Astrocyte (in vitro differentiated cells and primary cell): Measurements from ENCODE around the gene FBXO4. TPM values are rescaled to one million over a fixed set of nuclear protein-coding genes. Genes with fewer than 3 reads are reported as not detected.

ENCODE experiments used
- DNase-seq: peaks from one replicate; pipeline ENCODE4 v3.0.0-alpha.2; 2010; ENCODE audit warnings: low read depth
- FAIRE-seq: peaks from 2 replicates; lab custom pipeline; 2011; peaks lifted over from hg19 to GRCh38; lab: Jason Lieb, UNC
- H2AFZ ChIP-seq: 2 replicates; pipeline ENCODE4 v1.6.0; 2012; ENCODE audit warnings: low read depth, low read length, inconsistent platforms
- H3K27ac ChIP-seq: 2 replicates; pipeline ENCODE4 v1.5.1; 2011; ENCODE audit warnings: low read depth, low read length, inconsistent platforms
- H3K27me3 ChIP-seq: 2 replicates; pipeline ENCODE4 v1.6.0; 2011; ENCODE audit warnings: low read length, inconsistent platforms; ENCODE audit not compliant: insufficient read depth
- H3K36me3 ChIP-seq: 2 replicates; pipeline ENCODE4 v1.5.1; 2011; ENCODE audit warnings: low read length, inconsistent platforms; ENCODE audit not compliant: insufficient read depth
- H3K4me1 ChIP-seq: 2 replicates; pipeline ENCODE4 v1.5.1; 2011; ENCODE audit warnings: low read length, inconsistent platforms; ENCODE audit not compliant: insufficient read depth
- H3K4me2 ChIP-seq: 2 replicates; pipeline ENCODE4 v1.6.0; 2012; ENCODE audit warnings: low read length, inconsistent platforms
- H3K4me3 ChIP-seq: 2 replicates; pipeline ENCODE4 v1.5.1; 2011; ENCODE audit warnings: low read depth, mild to moderate bottlenecking, low read length, inconsistent platforms; ENCODE audit not compliant: insufficient read depth
- H3K79me2 ChIP-seq: 2 replicates; pipeline ENCODE4 v1.6.0; 2012; ENCODE audit warnings: mild to moderate bottlenecking, low read length, inconsistent platforms; ENCODE audit not compliant: insufficient read depth
- H3K9ac ChIP-seq: 2 replicates; pipeline ENCODE4 v1.6.0; 2012; ENCODE audit warnings: mild to moderate bottlenecking, low read length, inconsistent platforms
- H3K9me3 ChIP-seq: 2 replicates; pipeline ENCODE4 v1.5.1; 2012; ENCODE audit warnings: low read depth, mild to moderate bottlenecking, low read length, inconsistent platforms; ENCODE audit not compliant: insufficient read depth
- H4K20me1 ChIP-seq: 2 replicates; pipeline ENCODE4 v1.6.0; 2012; ENCODE audit warnings: low read length, inconsistent platforms; ENCODE audit not compliant: insufficient read depth
- H3K27ac Mint-ChIP-seq: one replicate; pipeline ENCODE4 v1.8.0; 2021; ENCODE audit warnings: mild to moderate bottlenecking, mixed read lengths; ENCODE audit not compliant: unreplicated experiment
- H3K27me3 Mint-ChIP-seq: one replicate; pipeline ENCODE4 v1.8.0; 2021; ENCODE audit warnings: low read depth, mixed read lengths; ENCODE audit not compliant: unreplicated experiment
- H3K36me3 Mint-ChIP-seq: one replicate; pipeline ENCODE4 v1.8.0; 2021; ENCODE audit warnings: low read depth, mixed read lengths; ENCODE audit not compliant: unreplicated experiment
- H3K4me1 Mint-ChIP-seq: one replicate; pipeline ENCODE4 v1.8.0; 2021; ENCODE audit warnings: low read depth, mixed read lengths; ENCODE audit not compliant: unreplicated experiment
- H3K4me3 Mint-ChIP-seq: one replicate; pipeline ENCODE4 v1.8.0; 2021; ENCODE audit warnings: mild to moderate bottlenecking, moderate library complexity, mixed read lengths; ENCODE audit not compliant: unreplicated experiment
- H3K9me3 Mint-ChIP-seq: one replicate; pipeline ENCODE4 v1.8.0; 2021; ENCODE audit warnings: mild to moderate bottlenecking, mixed read lengths; ENCODE audit not compliant: unreplicated experiment
- EZH2 ChIP-seq: IDR thresholded peaks from 2 replicates; pipeline ENCODE4 v1.6.1; 2012; ENCODE audit warnings: mild to moderate bottlenecking, low read length, inconsistent platforms; ENCODE audit not compliant: insufficient read depth
- total RNA-seq: library from RNA; stranded (reverse); gene quantifications from 2 replicates; pipeline ENCODE4 v1.2.1, GENCODE V29; 2021
- TF ChIP-seq, protein P1 (sequence below): IDR thresholded peaks from 2 replicates; pipeline ENCODE4 v1.5.1; 2011; ENCODE audit warnings: low read depth, mild to moderate bottlenecking, inconsistent platforms, low read length, moderate library complexity; ENCODE audit not compliant: insufficient read depth

FBXO4 gene
- total RNA-seq, 1 donor from 2014 or later: 2.0 TPM

DNA sequence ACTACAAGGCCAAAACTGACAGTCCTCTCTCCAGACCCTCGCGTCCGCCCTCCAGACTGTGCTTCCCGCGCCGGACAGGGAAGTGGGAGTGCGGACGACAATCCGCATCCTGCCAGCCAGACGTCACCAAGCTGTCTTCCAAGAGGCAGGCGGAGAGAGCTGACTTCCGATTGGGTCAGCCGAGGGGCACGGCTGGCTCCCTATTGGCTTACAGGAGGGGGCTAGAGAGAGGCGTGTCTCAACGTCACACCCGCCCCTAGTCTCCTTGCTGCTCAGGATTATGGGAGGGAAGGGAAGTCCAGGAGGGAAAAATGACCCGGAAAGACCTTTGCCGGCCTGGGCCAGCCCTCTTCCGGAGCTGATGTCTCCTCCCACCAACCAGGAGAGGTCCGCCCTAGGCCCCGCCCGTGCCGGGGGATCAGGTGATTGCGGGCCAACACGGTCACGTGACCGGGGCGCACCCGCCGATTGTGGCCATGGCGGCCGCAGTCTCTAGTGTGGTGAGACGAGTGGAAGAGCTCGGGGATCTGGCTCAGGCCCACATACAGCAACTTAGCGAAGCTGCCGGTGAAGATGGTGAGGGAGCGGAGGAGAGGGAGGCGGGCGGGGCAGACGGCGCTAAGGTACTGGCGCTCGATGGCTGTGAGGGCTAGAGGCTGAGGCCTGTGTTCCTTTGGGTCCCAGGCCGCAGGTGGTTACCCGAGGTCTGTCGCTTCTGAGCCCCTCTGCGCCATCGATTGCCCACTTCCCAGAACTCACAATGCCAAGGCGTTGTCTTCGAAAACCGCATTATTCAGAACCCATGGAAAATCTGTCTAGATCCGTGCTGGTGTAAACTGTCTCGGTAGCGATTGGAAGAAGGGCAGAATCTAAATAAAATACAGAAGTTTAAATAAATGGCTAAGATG is 20.9 kb upstream of the FBXO4 start, which contains the start of gene RIMOC1:
TSS of gene RIMOC1 (plus strand) at position 453 of the 908 bp plus-strand sequence. CDS start at position 477, 24 bp downstream.
- Mint-ChIP-seq H3K4me1 (peaks cover 21% of the 10 kb centered on the region), H3K36me3 (no peaks in the 10 kb centered on the region), H3K27me3 (peaks cover 1% of the 10 kb centered on the region), H3K9me3 (no peaks in the 10 kb centered on the region), H3K27ac (peak within 1 kb of the TSS; percentile 98), H3K4me3 (peak within 1 kb of the TSS; percentile 97)
- no peaks in the 10 kb centered on the region for H4K20me1 ChIP-seq
- H3K79me2 ChIP-seq: peaks cover 35% of the 10 kb centered on the region
- FAIRE-seq: peak; percentile 66
- H2AFZ ChIP-seq: peak within 1 kb of the TSS; percentile 89
- no peaks in the 10 kb centered on the region for H3K27me3 ChIP-seq
- H3K4me3 ChIP-seq: peak within 1 kb of the TSS; percentile 95
- H3K9me3 ChIP-seq: no peaks in the 10 kb centered on the region
- H3K4me2 ChIP-seq: peak within 1 kb of the TSS; percentile 87
- H3K9ac ChIP-seq: peak within 1 kb of the TSS; percentile 97
- H3K27ac ChIP-seq: peak within 1 kb of the TSS; percentile 95
- H3K4me1 ChIP-seq: peaks cover 12% of the 10 kb centered on the region
- DNase-seq: peak; percentile 99
- no peak for TF ChIP-seq EZH2
- TF ChIP-seq, protein P1, sequence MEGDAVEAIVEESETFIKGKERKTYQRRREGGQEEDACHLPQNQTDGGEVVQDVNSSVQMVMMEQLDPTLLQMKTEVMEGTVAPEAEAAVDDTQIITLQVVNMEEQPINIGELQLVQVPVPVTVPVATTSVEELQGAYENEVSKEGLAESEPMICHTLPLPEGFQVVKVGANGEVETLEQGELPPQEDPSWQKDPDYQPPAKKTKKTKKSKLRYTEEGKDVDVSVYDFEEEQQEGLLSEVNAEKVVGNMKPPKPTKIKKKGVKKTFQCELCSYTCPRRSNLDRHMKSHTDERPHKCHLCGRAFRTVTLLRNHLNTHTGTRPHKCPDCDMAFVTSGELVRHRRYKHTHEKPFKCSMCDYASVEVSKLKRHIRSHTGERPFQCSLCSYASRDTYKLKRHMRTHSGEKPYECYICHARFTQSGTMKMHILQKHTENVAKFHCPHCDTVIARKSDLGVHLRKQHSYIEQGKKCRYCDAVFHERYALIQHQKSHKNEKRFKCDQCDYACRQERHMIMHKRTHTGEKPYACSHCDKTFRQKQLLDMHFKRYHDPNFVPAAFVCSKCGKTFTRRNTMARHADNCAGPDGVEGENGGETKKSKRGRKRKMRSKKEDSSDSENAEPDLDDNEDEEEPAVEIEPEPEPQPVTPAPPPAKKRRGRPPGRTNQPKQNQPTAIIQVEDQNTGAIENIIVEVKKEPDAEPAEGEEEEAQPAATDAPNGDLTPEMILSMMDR: no peak
- H3K36me3 ChIP-seq: peaks cover 7% of the 10 kb centered on the region

DNA sequence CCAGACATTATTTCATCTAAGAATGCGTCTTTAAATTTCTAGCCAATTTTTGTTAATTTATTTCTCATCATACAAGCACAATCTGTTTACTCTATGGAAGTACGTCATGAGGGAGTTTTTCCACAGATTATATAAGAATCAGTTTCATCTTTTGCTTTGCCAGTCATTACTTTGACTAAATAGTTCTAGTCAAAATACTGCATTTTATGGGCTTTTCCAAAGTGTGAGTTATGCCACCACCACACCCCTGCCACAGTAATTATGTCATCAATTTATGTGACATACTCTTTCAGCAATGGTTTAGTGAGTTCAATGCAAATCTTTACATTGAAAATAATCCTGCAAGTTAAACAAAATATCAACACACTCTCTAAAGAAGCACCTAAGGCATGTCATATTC is 18.9 kb upstream of the FBXO4 start:
- FAIRE-seq (no peak), DNase-seq (no peak)
- peaks cover 1% of the 10 kb centered on the region for H3K27me3 Mint-ChIP-seq
- H3K27ac Mint-ChIP-seq: no peak overlapping the region
- Histone ChIP-seq H3K36me3 (peaks cover 18% of the 10 kb centered on the region), H3K4me3 (no peak overlapping the region), H3K79me2 (peaks cover 35% of the 10 kb centered on the region), H4K20me1 (no peaks in the 10 kb centered on the region), H3K9ac (no peak overlapping the region), H3K9me3 (no peaks in the 10 kb centered on the region), H3K4me1 (peaks cover 12% of the 10 kb centered on the region), H2AFZ (no peak overlapping the region), H3K4me2 (no peak overlapping the region), H3K27me3 (no peaks in the 10 kb centered on the region), H3K27ac (no peak overlapping the region)
- H3K4me3 Mint-ChIP-seq: no peak overlapping the region
- peaks cover 23% of the 10 kb centered on the region for H3K4me1 Mint-ChIP-seq
- TF ChIP-seq, protein P1: no peak
- no peak for TF ChIP-seq EZH2
- no peaks in the 10 kb centered on the region for H3K36me3 Mint-ChIP-seq
- no peaks in the 10 kb centered on the region for H3K9me3 Mint-ChIP-seq
